Fibroblast of lung (primary cell): ENCODE data around the gene OTOS. TPM values are rescaled to one million over a fixed set of nuclear protein-coding genes. Genes with fewer than 3 reads are reported as not detected.

Experiments
- DNase-seq, 2 donors: peaks; one replicate each; pipeline versions ENCODE4 v3.0.0 to v3.0.0-alpha.2; 2010; ENCODE audit warnings: low read depth in 2 of 2
- H2AFZ ChIP-seq: 2 replicates; pipeline ENCODE4 v1.5.1; 2012; ENCODE audit warnings: low read length, control low read depth, inconsistent platforms
- H3K27ac ChIP-seq: 2 replicates; pipeline ENCODE4 v1.5.1; 2011; ENCODE audit warnings: low read length, control low read depth; ENCODE audit not compliant: insufficient read depth
- H3K27me3 ChIP-seq: 2 replicates; pipeline ENCODE4 v1.5.1; 2011; ENCODE audit warnings: mild to moderate bottlenecking, low read length; ENCODE audit not compliant: control insufficient read depth, insufficient read depth
- H3K36me3 ChIP-seq: 2 replicates; pipeline ENCODE4 v1.5.1; 2011; ENCODE audit warnings: low read length; ENCODE audit not compliant: control insufficient read depth, insufficient read depth
- H3K4me1 ChIP-seq: 2 replicates; pipeline ENCODE4 v1.5.1; 2011; ENCODE audit warnings: low read length; ENCODE audit not compliant: control insufficient read depth, insufficient read depth; ENCODE audit errors: extremely low read depth
- H3K4me2 ChIP-seq: 2 replicates; pipeline ENCODE4 v1.5.1; 2011; ENCODE audit warnings: low read length, control low read depth; ENCODE audit not compliant: insufficient read depth; ENCODE audit errors: extremely low read depth
- H3K4me3 ChIP-seq, 4 experiments: fragments of 200-600 bp in 1 of 4; sonication (generic) in 1 of 4; replicated peaks in 1 of 4; 2 replicates each; pipeline ENCODE4 v1.5.1; 2011 to 2016; ENCODE audit warnings: low read length in 4 of 4, low read depth in 3 of 4, mild to moderate bottlenecking in 3 of 4, control low read depth in 2 of 4, inconsistent platforms in 1 of 4, mixed read lengths in 1 of 4; ENCODE audit not compliant: insufficient read depth in 1 of 4; ENCODE audit errors: control extremely low read depth in 1 of 4
- H3K79me2 ChIP-seq: 2 replicates; pipeline ENCODE4 v1.5.1; 2012; ENCODE audit warnings: mild to moderate bottlenecking, low read length, inconsistent platforms; ENCODE audit not compliant: control insufficient read depth, insufficient read depth
- H3K9ac ChIP-seq: 2 replicates; pipeline ENCODE4 v1.5.1; 2011; ENCODE audit warnings: mild to moderate bottlenecking, low read length, control low read depth; ENCODE audit not compliant: insufficient read depth
- H3K9me3 ChIP-seq: 2 replicates; pipeline ENCODE4 v1.5.1; 2012; ENCODE audit warnings: low read depth, low read length; ENCODE audit not compliant: control insufficient read depth, insufficient read depth
- H4K20me1 ChIP-seq: 2 replicates; pipeline ENCODE4 v1.5.1; 2011; ENCODE audit warnings: low read length; ENCODE audit not compliant: control insufficient read depth, insufficient read depth; ENCODE audit errors: extremely low read depth
- EZH2 ChIP-seq: IDR thresholded peaks from 2 replicates; pipeline ENCODE4 v1.5.1; 2012; ENCODE audit warnings: low read length, control low read depth, mild to moderate bottlenecking; ENCODE audit errors: missing control alignments
- polyA plus RNA-seq, 2 donors: library from polyadenylated mRNA; depleted of rRNA in 1 of 2; stranded (reverse) in 1 of 2; unstranded in 1 of 2; fragments of >200 nt; gene quantifications; 2 replicates each; pipeline ENCODE4 v1.2.1, GENCODE V29; 2011 to 2012; ENCODE audit warnings: missing spikeins in 1 of 2
- total RNA-seq: library from RNA; depleted of rRNA; stranded (reverse); fragments of >200 nt; gene quantifications from 2 replicates; pipeline ENCODE4 v1.2.1, GENCODE V29; 2014
- TF ChIP-seq, protein P1 (sequence below), 2 donors: IDR thresholded peaks in 1 of 2; conservative IDR thresholded peaks in 1 of 2; 1 replicate in 1 of 2; 2 replicates in 1 of 2; pipeline ENCODE4 v1.5.1; 2011 to 2012; ENCODE audit warnings: low read length in 2 of 2, control low read depth in 1 of 2, inconsistent platforms in 1 of 2, low read depth in 1 of 2, mild to moderate bottlenecking in 1 of 2

The OTOS gene
- total and polyA plus RNA-seq, 2 donors (not counting 1 experiment from before 2014, with no cell fraction given), result not detected

DNA sequence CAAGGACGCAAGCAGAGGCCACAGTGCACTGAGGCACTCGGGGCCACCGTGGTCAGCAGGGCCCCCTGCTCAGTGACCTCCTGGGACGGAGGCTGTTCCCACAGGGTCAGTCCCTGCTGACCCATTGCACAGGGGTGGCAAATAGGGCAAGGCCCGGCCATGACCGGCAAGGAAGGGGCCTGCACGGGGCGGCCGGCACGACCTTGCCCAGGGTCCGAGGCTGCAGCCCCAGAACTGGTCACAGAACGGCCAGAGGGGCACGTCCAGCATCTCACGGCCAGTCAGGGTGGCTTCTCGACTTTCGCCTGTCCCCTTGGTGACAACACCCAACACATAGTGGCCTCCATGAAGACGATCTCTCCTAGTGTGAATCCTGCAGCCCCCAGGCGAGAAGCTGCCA, 27.6 kb upstream of the OTOS start:
- Histone ChIP-seq H3K36me3 (no peaks in the 10 kb centered on the region), H3K9ac (no peak overlapping the region), H3K27ac (no peak overlapping the region), H3K4me2 (no peak overlapping the region), H3K4me1 (no peaks in the 10 kb centered on the region), H3K9me3 (no peaks in the 10 kb centered on the region), H2AFZ (no peak overlapping the region), H3K27me3 (peaks cover 7% of the 10 kb centered on the region), H4K20me1 (no peaks in the 10 kb centered on the region), H3K79me2 (no peaks in the 10 kb centered on the region), H3K4me3 (no peak overlapping the region)
- no peak for DNase-seq
- TF ChIP-seq EZH2, result no peak
- TF ChIP-seq, protein P1, sequence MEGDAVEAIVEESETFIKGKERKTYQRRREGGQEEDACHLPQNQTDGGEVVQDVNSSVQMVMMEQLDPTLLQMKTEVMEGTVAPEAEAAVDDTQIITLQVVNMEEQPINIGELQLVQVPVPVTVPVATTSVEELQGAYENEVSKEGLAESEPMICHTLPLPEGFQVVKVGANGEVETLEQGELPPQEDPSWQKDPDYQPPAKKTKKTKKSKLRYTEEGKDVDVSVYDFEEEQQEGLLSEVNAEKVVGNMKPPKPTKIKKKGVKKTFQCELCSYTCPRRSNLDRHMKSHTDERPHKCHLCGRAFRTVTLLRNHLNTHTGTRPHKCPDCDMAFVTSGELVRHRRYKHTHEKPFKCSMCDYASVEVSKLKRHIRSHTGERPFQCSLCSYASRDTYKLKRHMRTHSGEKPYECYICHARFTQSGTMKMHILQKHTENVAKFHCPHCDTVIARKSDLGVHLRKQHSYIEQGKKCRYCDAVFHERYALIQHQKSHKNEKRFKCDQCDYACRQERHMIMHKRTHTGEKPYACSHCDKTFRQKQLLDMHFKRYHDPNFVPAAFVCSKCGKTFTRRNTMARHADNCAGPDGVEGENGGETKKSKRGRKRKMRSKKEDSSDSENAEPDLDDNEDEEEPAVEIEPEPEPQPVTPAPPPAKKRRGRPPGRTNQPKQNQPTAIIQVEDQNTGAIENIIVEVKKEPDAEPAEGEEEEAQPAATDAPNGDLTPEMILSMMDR (conservative IDR thresholded peaks at IDR 0.05 in 1 of 2, IDR thresholded peaks at IDR 0.05 in 1 of 2; ENCODE audit: low read depth in 1 of 2, low read length in 2 of 2), result no peak

- no peaks in the 10 kb centered on the region for H3K36me3 ChIP-seq
- H3K4me1 ChIP-seq, result no peaks in the 10 kb centered on the region
- DNase-seq, result no peak
- no peak overlapping the region for H3K4me2 ChIP-seq
- no peaks in the 10 kb centered on the region for H3K9me3 ChIP-seq
- no peak overlapping the region for H3K9ac ChIP-seq
- no peaks in the 10 kb centered on the region for H3K79me2 ChIP-seq
- no peak overlapping the region for H3K4me3 ChIP-seq
- no peak for TF ChIP-seq EZH2
- TF ChIP-seq, protein P1 (conservative IDR thresholded peaks at IDR 0.05 in 1 of 2, IDR thresholded peaks at IDR 0.05 in 1 of 2; ENCODE audit: low read depth in 1 of 2, low read length in 2 of 2), result no peak
- H3K27me3 ChIP-seq, result peaks cover 7% of the 10 kb centered on the region
- H2AFZ ChIP-seq, result no peak overlapping the region
- H4K20me1 ChIP-seq, result no peaks in the 10 kb centered on the region
- H3K27ac ChIP-seq, result no peak overlapping the region
Measured at GRCh38 chr2:240167588-240167880, 27.1 kb upstream of the OTOS start.

DNA sequence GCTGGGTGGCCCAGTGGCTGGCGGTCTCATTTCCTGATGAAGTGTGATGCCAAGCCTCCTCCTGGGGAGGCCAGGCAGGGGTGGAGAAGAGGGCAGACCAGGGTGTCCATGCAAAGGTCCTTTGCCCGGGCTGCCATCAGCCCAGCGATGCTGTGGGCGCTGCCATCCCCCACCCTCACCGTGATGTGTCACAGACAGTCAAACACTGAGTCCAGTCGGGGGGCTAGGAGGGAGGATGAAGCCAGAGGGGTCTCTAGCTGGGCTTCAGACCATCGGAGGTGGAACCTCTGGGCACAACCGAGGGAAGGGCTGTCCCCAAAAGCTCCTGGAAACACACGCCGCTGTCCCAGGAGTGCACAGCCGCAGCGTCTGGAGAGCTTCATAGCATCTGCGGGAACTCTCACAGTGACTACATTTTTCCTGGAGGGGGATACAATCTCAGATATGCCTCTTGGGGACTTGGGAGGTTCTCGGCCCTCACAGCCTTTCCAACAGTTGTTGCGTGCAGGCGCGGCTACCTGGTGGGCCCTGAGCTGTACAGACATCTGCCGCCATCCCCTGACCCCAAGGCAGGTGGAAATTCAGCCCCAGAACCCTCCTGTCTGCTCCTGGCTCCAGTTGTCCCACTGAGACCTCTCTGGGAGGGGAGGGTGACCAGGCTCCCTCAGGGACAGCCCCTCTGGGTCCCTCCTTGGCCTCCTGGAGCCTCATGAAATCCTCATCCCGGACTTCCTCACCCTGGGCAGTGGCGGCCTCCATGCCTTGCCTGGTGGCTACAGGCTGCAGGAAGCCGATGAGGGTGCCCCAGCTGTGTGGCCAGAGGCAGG, 26.5 kb upstream of the OTOS start:
- H3K4me3 ChIP-seq, result no peak overlapping the region
- DNase-seq, result no peak
- H3K9me3 ChIP-seq, result no peaks in the 10 kb centered on the region
- no peak overlapping the region for H2AFZ ChIP-seq
- TF ChIP-seq, protein P1 (conservative IDR thresholded peaks at IDR 0.05 in 1 of 2, IDR thresholded peaks at IDR 0.05 in 1 of 2; ENCODE audit: low read depth in 1 of 2, low read length in 2 of 2), result no peak
- TF ChIP-seq EZH2, result no peak
- no peaks in the 10 kb centered on the region for H3K79me2 ChIP-seq
- H3K4me1 ChIP-seq, result no peaks in the 10 kb centered on the region
- no peak overlapping the region for H3K4me2 ChIP-seq
- H3K27ac ChIP-seq, result no peak overlapping the region
- H4K20me1 ChIP-seq, result no peaks in the 10 kb centered on the region
- no peak overlapping the region for H3K9ac ChIP-seq
- H3K27me3 ChIP-seq, result peaks cover 7% of the 10 kb centered on the region
- H3K36me3 ChIP-seq, result no peaks in the 10 kb centered on the region
